Measurements from ENCODE around the gene TBC1D2B.

DNA sequence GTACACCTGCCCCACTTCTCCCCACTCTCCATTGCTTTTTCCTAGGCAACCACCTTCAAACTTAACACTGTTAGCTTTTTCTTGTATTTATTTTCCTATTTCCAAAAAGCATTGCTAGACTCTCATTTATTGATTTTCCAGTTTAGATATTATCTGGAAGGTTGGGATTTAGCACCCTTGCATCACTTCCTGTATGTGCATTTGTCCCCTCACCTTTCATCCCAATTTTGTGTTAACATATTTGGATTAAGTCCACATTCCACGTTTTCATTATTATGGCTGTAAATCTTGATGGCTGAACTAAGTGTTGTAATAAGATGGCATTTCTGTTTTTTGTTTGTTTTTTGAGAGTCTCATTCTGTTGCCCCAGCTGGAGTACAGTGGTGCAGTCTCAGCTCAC is 109.7 kb downstream of the TBC1D2B start:
- TF ChIP-seq, protein P1, sequence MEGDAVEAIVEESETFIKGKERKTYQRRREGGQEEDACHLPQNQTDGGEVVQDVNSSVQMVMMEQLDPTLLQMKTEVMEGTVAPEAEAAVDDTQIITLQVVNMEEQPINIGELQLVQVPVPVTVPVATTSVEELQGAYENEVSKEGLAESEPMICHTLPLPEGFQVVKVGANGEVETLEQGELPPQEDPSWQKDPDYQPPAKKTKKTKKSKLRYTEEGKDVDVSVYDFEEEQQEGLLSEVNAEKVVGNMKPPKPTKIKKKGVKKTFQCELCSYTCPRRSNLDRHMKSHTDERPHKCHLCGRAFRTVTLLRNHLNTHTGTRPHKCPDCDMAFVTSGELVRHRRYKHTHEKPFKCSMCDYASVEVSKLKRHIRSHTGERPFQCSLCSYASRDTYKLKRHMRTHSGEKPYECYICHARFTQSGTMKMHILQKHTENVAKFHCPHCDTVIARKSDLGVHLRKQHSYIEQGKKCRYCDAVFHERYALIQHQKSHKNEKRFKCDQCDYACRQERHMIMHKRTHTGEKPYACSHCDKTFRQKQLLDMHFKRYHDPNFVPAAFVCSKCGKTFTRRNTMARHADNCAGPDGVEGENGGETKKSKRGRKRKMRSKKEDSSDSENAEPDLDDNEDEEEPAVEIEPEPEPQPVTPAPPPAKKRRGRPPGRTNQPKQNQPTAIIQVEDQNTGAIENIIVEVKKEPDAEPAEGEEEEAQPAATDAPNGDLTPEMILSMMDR (IDR thresholded peaks at IDR 0.05; ENCODE audit: insufficient read depth, low read length, poor library complexity, severe bottlenecking), result no peak
- no peak for TF ChIP-seq EZH2phosphoT487 (conservative IDR thresholded peaks at IDR 0.05; ENCODE audit: low read length)

Measured in SU-DHL-6 (cell line).